Neural cell (in vitro differentiated cells): ENCODE data around the gene DAZAP1. TPM values are rescaled to one million over a fixed set of nuclear protein-coding genes. Genes with fewer than 3 reads are reported as not detected.

ENCODE experiments used
- H2AFZ ChIP-seq: fragments of 200-600, 300-800 bp; sonication (generic), shearing (Covaris generic); 2 replicates; pipeline ENCODE4 v1.6.0; 2014; ENCODE audit warnings: low read depth, mild to moderate bottlenecking, antibody characterized with exemption, low read length, moderate library complexity
- H3F3A ChIP-seq: fragments of 200-600 bp; shearing (Covaris generic); 2 replicates; pipeline ENCODE4 v1.6.1; 2016; ENCODE audit warnings: mild to moderate bottlenecking, moderate library complexity, mixed read lengths, antibody characterized with exemption, low read length; ENCODE audit not compliant: insufficient read depth, poor library complexity, severe bottlenecking
- H3K27ac ChIP-seq: fragments of 200-600, 300-800 bp; sonication (generic), shearing (Covaris generic); 2 replicates; pipeline ENCODE4 v1.5.1; 2014; ENCODE audit warnings: mild to moderate bottlenecking, low read length, moderate library complexity
- H3K27me3 ChIP-seq: fragments of 300-800, 200-600 bp; sonication (generic), shearing (Covaris generic); 2 replicates; pipeline ENCODE4 v1.6.0; 2014; ENCODE audit warnings: mild to moderate bottlenecking, low read depth, low read length, moderate library complexity; ENCODE audit not compliant: insufficient read depth
- H3K36me3 ChIP-seq: fragments of 300-800, 200-600 bp; sonication (generic), shearing (Covaris generic); 2 replicates; pipeline ENCODE4 v1.5.1; 2014; ENCODE audit warnings: mild to moderate bottlenecking, antibody characterized with exemption, low read length, moderate library complexity; ENCODE audit not compliant: insufficient read depth
- H3K4me2 ChIP-seq: fragments of 300-800, 200-600 bp; sonication (generic), shearing (Covaris generic); 2 replicates; pipeline ENCODE4 v1.6.0; 2014; ENCODE audit warnings: mild to moderate bottlenecking, low read length
- H3K4me3 ChIP-seq: fragments of 300-800, 200-600 bp; sonication (generic), shearing (Covaris generic); 2 replicates; pipeline ENCODE4 v1.5.1; 2014; ENCODE audit warnings: mild to moderate bottlenecking, low read length, moderate library complexity
- H3K79me2 ChIP-seq: fragments of 200-600 bp; shearing (Covaris generic); replicated peaks from 2 replicates; pipeline ENCODE4 v1.6.0; 2014; ENCODE audit warnings: mild to moderate bottlenecking, low read length, moderate library complexity; ENCODE audit not compliant: insufficient read depth
- H3K9ac ChIP-seq: fragments of 300-800, 200-600 bp; sonication (generic), shearing (Covaris generic); 2 replicates; pipeline ENCODE4 v1.6.1; 2016; ENCODE audit warnings: mild to moderate bottlenecking, low read length, mixed read lengths
- H3K9me2 ChIP-seq: fragments of 200-600 bp; shearing (Covaris generic); 2 replicates; pipeline ENCODE4 v1.6.1; 2016; ENCODE audit warnings: mild to moderate bottlenecking, low read length, mixed read lengths; ENCODE audit not compliant: insufficient read depth
- H3K9me3 ChIP-seq: fragments of 200-600, 300-800 bp; sonication (generic), shearing (Covaris generic); 2 replicates; pipeline ENCODE4 v1.6.1; 2016; ENCODE audit warnings: mild to moderate bottlenecking, mixed run types, low read length, moderate library complexity, mixed read lengths
- H4K20me1 ChIP-seq: fragments of 200-600 bp; shearing (Covaris generic); 2 replicates; pipeline ENCODE4 v1.6.1; 2016; ENCODE audit warnings: mild to moderate bottlenecking, mixed run types; ENCODE audit not compliant: insufficient read depth
- EP300 ChIP-seq: fragments of 450-650 bp; conservative IDR thresholded peaks from 2 replicates; pipeline ENCODE4 v1.6.1; 2014; ENCODE audit warnings: antibody characterized with exemption, mild to moderate bottlenecking, moderate library complexity; ENCODE audit not compliant: poor library complexity, severe bottlenecking
- EZH2 ChIP-seq: fragments of 200-600, 300-800 bp; shearing (Covaris generic), sonication (generic); IDR thresholded peaks from 2 replicates; pipeline ENCODE4 v1.6.1; 2014; ENCODE audit warnings: antibody characterized with exemption, low read length, borderline replicate concordance, mild to moderate bottlenecking; ENCODE audit not compliant: insufficient read depth, poor library complexity, severe bottlenecking
- MXI1 ChIP-seq: fragments of 450-650 bp; conservative IDR thresholded peaks from 2 replicates; pipeline ENCODE4 v1.6.1; 2014; ENCODE audit warnings: antibody characterized with exemption, mild to moderate bottlenecking; ENCODE audit not compliant: poor library complexity, severe bottlenecking
- POLR2AphosphoS5 ChIP-seq: IDR thresholded peaks from 2 replicates; pipeline ENCODE4 v1.6.1; 2012
- RAD21 ChIP-seq: fragments of 450-650 bp; conservative IDR thresholded peaks from 2 replicates; pipeline ENCODE4 v1.6.1; 2014; ENCODE audit warnings: antibody characterized with exemption, mild to moderate bottlenecking, moderate library complexity
- REST ChIP-seq: IDR thresholded peaks from 2 replicates; pipeline ENCODE4 v1.6.1; 2012; ENCODE audit warnings: borderline replicate concordance
- SMC3 ChIP-seq: fragments of 450-650 bp; conservative IDR thresholded peaks from 2 replicates; pipeline ENCODE4 v1.6.1; 2014; ENCODE audit warnings: antibody characterized with exemption, mild to moderate bottlenecking, moderate library complexity; ENCODE audit not compliant: poor library complexity
- TAF1 ChIP-seq: IDR thresholded peaks from 2 replicates; pipeline ENCODE4 v1.6.1; 2012; ENCODE audit warnings: low read depth
- polyA plus RNA-seq: library from polyadenylated mRNA; depleted of rRNA; stranded (reverse); fragments of >200 nt; gene quantifications from 2 replicates; pipeline ENCODE4 v1.2.3, GENCODE V29; 2014
- TF ChIP-seq, protein P1 (sequence below): fragments of 450-650 bp; IDR thresholded peaks from 2 replicates; pipeline ENCODE4 v1.5.1; 2014; ENCODE audit warnings: antibody characterized with exemption, mild to moderate bottlenecking, moderate library complexity; ENCODE audit not compliant: poor library complexity, severe bottlenecking

DAZAP1 gene
- polyA plus RNA-seq, 1 donor from 2014 or later, result 60.5 TPM

DNA sequence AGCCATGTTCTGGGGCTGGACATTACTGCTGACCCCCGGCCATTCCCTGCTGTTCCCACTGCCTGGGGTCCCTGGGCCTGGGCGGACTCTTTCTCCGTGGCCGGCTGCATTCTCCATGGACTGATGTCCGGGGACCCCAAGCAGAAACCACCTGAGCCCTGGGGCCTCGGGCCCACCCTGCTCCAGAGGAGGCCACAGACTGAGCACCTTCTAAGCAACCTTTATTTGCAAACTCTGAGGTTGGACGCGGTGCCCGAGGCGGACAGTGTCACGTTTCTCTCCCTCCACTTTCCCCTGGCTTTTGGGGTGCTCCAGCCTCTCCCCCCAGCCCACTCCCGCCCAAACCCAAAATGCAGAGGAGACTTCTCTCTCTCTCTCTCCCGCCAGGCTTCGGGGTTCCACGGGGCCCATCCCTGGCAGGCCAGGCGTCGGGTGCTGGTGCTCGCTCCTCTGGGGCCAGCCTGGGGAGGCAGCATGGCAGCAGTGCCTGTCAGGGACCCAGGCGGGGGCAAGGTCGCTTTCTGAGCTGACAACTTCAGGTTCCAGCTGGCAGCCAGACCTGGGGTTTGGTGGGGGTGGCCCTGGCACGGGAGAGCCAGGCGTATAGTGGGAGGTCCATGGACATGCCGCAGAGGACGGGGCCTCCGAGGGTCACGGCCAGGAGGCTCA lies 74.0 kb downstream of the DAZAP1 start:
- Histone ChIP-seq H3K9me3 (no peaks in the 10 kb centered on the region), H3K27me3 (no peaks in the 10 kb centered on the region), H3K36me3 (no peaks in the 10 kb centered on the region), H3F3A (no peaks in the 10 kb centered on the region), H3K27ac (no peak overlapping the region), H3K9me2 (no peaks in the 10 kb centered on the region), H3K79me2 (no peaks in the 10 kb centered on the region), H3K4me3 (no peak overlapping the region), H4K20me1 (no peaks in the 10 kb centered on the region), H3K9ac (no peak overlapping the region), H3K4me2 (no peak overlapping the region), H2AFZ (no peak overlapping the region)
- TF ChIP-seq SMC3 (no peak), EZH2 (no peak), MXI1 (no peak)

- no peak overlapping the region for H2AFZ ChIP-seq
- no peaks in the 10 kb centered on the region for H3K79me2 ChIP-seq
- H3F3A ChIP-seq, result no peaks in the 10 kb centered on the region
- H3K27ac ChIP-seq, result no peak overlapping the region
- no peak overlapping the region for H3K4me2 ChIP-seq
- no peaks in the 10 kb centered on the region for H4K20me1 ChIP-seq
- no peaks in the 10 kb centered on the region for H3K9me3 ChIP-seq
- TF ChIP-seq POLR2AphosphoS5 (no peak), MXI1 (no peak), REST (no peak), RAD21 (no peak), SMC3 (no peak), TAF1 (no peak), EP300 (no peak), EZH2 (no peak)
- TF ChIP-seq, protein P1, sequence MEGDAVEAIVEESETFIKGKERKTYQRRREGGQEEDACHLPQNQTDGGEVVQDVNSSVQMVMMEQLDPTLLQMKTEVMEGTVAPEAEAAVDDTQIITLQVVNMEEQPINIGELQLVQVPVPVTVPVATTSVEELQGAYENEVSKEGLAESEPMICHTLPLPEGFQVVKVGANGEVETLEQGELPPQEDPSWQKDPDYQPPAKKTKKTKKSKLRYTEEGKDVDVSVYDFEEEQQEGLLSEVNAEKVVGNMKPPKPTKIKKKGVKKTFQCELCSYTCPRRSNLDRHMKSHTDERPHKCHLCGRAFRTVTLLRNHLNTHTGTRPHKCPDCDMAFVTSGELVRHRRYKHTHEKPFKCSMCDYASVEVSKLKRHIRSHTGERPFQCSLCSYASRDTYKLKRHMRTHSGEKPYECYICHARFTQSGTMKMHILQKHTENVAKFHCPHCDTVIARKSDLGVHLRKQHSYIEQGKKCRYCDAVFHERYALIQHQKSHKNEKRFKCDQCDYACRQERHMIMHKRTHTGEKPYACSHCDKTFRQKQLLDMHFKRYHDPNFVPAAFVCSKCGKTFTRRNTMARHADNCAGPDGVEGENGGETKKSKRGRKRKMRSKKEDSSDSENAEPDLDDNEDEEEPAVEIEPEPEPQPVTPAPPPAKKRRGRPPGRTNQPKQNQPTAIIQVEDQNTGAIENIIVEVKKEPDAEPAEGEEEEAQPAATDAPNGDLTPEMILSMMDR, result no peak
- H3K9ac ChIP-seq, result no peak overlapping the region
- no peaks in the 10 kb centered on the region for H3K36me3 ChIP-seq
- H3K4me3 ChIP-seq, result no peak overlapping the region
- no peaks in the 10 kb centered on the region for H3K27me3 ChIP-seq
- H3K9me2 ChIP-seq, result no peaks in the 10 kb centered on the region
Measured at GRCh38 chr19:1481893-1482360, 74.5 kb downstream of the DAZAP1 start.
